A673 (cell line): ENCODE measurements around the gene DPCD.

Source experiments
- EZH2 ChIP-seq: fragments of 200-600 bp; sonication (generic); IDR thresholded peaks from 2 replicates; pipeline ENCODE4 v1.6.1; 2017; ENCODE audit warnings: borderline replicate concordance, low read depth, mild to moderate bottlenecking, mixed read lengths, antibody characterized with exemption, low read length; ENCODE audit not compliant: poor library complexity, severe bottlenecking
- TF ChIP-seq, protein P1 (sequence below): fragments of 300-800, 200-600 bp; sonication (generic); conservative IDR thresholded peaks from 2 replicates; pipeline ENCODE4 v1.5.1; 2017; ENCODE audit warnings: low read depth, mild to moderate bottlenecking, antibody characterized with exemption, low read length, moderate library complexity, mixed read lengths

DNA sequence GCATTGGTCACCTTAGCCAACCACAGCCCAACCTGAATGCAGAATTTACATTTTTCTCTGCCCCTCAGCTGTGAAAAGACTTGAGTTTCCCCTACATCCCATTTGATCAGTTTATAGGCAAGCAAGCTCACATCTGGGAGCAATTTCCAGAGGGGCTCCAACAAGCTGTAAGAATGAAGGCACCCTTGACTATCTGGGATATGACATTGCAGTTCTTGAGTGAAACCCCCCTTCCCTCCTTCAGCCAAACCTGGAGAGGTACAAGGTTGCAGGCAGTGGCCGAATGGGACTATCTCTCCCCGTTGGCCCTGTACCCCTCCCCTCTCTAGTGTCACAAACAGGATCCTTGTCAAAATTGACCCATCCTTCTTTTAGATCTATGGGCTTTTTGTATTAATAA is 30.6 kb upstream of the DPCD start:
- TF ChIP-seq EZH2: no peak
- TF ChIP-seq, protein P1, sequence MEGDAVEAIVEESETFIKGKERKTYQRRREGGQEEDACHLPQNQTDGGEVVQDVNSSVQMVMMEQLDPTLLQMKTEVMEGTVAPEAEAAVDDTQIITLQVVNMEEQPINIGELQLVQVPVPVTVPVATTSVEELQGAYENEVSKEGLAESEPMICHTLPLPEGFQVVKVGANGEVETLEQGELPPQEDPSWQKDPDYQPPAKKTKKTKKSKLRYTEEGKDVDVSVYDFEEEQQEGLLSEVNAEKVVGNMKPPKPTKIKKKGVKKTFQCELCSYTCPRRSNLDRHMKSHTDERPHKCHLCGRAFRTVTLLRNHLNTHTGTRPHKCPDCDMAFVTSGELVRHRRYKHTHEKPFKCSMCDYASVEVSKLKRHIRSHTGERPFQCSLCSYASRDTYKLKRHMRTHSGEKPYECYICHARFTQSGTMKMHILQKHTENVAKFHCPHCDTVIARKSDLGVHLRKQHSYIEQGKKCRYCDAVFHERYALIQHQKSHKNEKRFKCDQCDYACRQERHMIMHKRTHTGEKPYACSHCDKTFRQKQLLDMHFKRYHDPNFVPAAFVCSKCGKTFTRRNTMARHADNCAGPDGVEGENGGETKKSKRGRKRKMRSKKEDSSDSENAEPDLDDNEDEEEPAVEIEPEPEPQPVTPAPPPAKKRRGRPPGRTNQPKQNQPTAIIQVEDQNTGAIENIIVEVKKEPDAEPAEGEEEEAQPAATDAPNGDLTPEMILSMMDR: no peak
